Neural cell (in vitro differentiated cells): ENCODE results near the gene CANT1. TPM values are rescaled to one million over a fixed set of nuclear protein-coding genes. Genes with fewer than 3 reads are reported as not detected.

Source experiments
- polyA plus RNA-seq: library from polyadenylated mRNA; depleted of rRNA; stranded (reverse); fragments of >200 nt; gene quantifications from 2 replicates; pipeline ENCODE4 v1.2.3, GENCODE V29; 2014

The CANT1 gene
- polyA plus RNA-seq, 1 donor from 2014 or later = 17.7 TPM

Other genes starting within 250 kb of the CANT1 start
- 120 and 131 TPM in 2 replicates for gene CYTH1, start 227.5 kb downstream of the CANT1 start, polyA plus RNA-seq
- 12.8 and 14.4 TPM in 2 replicates for gene USP36, start 168.9 kb downstream of the CANT1 start, polyA plus RNA-seq
- not detected in 2 replicates for gene CEP295NL, start 106.6 kb downstream of the CANT1 start, polyA plus RNA-seq
- gene TIMP2, start 84.4 kb downstream of the CANT1 start, polyA plus RNA-seq = 25.6 and 26.7 TPM in 2 replicates
- 5.4 and 14.7 TPM in 2 replicates for gene LGALS3BP, start 29.8 kb downstream of the CANT1 start, polyA plus RNA-seq
- 0.16 and 0.30 TPM in 2 replicates for gene C1QTNF1, start 14.4 kb upstream of the CANT1 start, polyA plus RNA-seq
- gene ENGASE, start 65.1 kb upstream of the CANT1 start, polyA plus RNA-seq = 13.0 and 19.8 TPM in 2 replicates